IPS DF 19.7 (cell line): Measurements from ENCODE around the gene LRSAM1.

Experiments used
- DNase-seq: peaks from one replicate; pipeline ENCODE4 v3.0.0-alpha.2; 2013; ENCODE audit warnings: low read depth, low spot score

LRSAM1 gene

DNA sequence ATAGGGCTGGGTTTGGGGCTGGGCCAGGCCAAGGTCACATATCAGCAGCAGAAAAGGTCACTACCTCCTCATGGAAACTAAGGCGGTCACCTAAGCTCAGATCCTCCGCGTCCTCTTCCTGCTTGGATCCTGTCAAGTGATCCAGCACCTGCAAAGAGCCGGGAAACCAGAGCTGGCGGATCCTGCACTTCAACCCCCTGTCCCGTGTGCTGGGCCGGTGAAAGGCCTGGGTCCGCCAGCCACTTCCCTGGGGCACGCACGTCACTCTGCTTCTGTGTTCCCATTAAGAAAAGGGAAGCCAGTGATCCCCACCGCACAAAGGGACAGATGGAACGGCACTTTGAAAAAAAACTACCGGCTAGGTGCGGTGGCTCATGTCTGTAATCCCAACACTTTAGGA, 99.4 kb downstream of the LRSAM1 start:
- DNase-seq: no peak
